ENCODE results near the gene THADA.

THADA gene

GRCh38 chr2:43491065-43491639, 104.7 kb downstream of the THADA start:
- peak; percentile 67 for DNase-seq (ENCODE audit: low read depth)
- no peak for TF ChIP-seq CTCF (conservative IDR thresholded peaks at IDR 0.05; ENCODE audit: control insufficient read depth, insufficient read depth, low read depth, low read length)
- no peak overlapping the region for H3K4me3 ChIP-seq (ENCODE audit: control insufficient read depth, low read depth, low read length)

GRCh38 chr2:43490252-43490786, 105.5 kb downstream of the THADA start:
- no peak for TF ChIP-seq CTCF (conservative IDR thresholded peaks at IDR 0.05; ENCODE audit: control insufficient read depth, insufficient read depth, low read depth, low read length)
- H3K4me3 ChIP-seq (ENCODE audit: control insufficient read depth, low read depth, low read length): no peak overlapping the region
- no peak for DNase-seq (ENCODE audit: low read depth)

GRCh38 chr2:43488737-43489136, 107.1 kb downstream of the THADA start:
- TF ChIP-seq CTCF (conservative IDR thresholded peaks at IDR 0.05; ENCODE audit: control insufficient read depth, insufficient read depth, low read depth, low read length): no peak
- DNase-seq (ENCODE audit: low read depth): no peak
- no peak overlapping the region for H3K4me3 ChIP-seq (ENCODE audit: control insufficient read depth, low read depth, low read length)

GRCh38 chr2:43486603-43487002, 109.2 kb downstream of the THADA start:
- peak; percentile 80 for DNase-seq (ENCODE audit: low read depth)
- H3K4me3 ChIP-seq (ENCODE audit: control insufficient read depth, low read depth, low read length): no peak overlapping the region
- TF ChIP-seq CTCF (conservative IDR thresholded peaks at IDR 0.05; ENCODE audit: control insufficient read depth, insufficient read depth, low read depth, low read length): no peak

GRCh38 chr2:43484323-43484930, 111.4 kb downstream of the THADA start:
- peak; percentile 94 for DNase-seq (ENCODE audit: low read depth)
- peak; percentile 52 for TF ChIP-seq CTCF (conservative IDR thresholded peaks at IDR 0.05; ENCODE audit: control insufficient read depth, insufficient read depth, low read depth, low read length)
- H3K4me3 ChIP-seq (ENCODE audit: control insufficient read depth, low read depth, low read length): no peak overlapping the region

- DNase-seq (ENCODE audit: low read depth): peak; percentile 94
- no peak overlapping the region for H3K4me3 ChIP-seq (ENCODE audit: control insufficient read depth, low read depth, low read length)
- TF ChIP-seq CTCF (conservative IDR thresholded peaks at IDR 0.05; ENCODE audit: control insufficient read depth, insufficient read depth, low read depth, low read length): no peak
These were observed 112.9 kb downstream of the THADA start for GRCh38 chr2:43482961-43483360.

Data from fibroblast of mammary gland (primary cell).